HepG2 (cell line): ENCODE data around the gene TMEM150C. TPM values are rescaled to one million over a fixed set of nuclear protein-coding genes. Genes with fewer than 3 reads are reported as not detected.

Source experiments
- ATAC-seq: fragments of 200-7000 bp; cut with Tn5 transposase; 3 replicates; pipeline ENCODE4 v1.9.1; 2020; ENCODE audit warnings: mild to moderate bottlenecking, moderate library complexity
- BruUV-seq: library from RNA; stranded (reverse); fragments of 400-500 nt; replicated peaks from 2 replicates; lab custom pipeline; 2021; lab: Mats Ljungman, UMichigan
- CTCF ChIA-PET: fragments of 300-600 bp; formaldehyde crosslinking; extraction: SDS; loops from one replicate; lab custom pipeline; 2021; ENCODE audit warnings: low total read pairs, inconsistent platforms, low intra/inter-chr PET ratio; lab: Yijun Ruan, JAX
- POLR2A ChIA-PET: fragments of 350-600 bp; sonication (Branson Sonifier 250); formaldehyde crosslinking; loops from one replicate; lab custom pipeline; 2020; ENCODE audit warnings: antibody characterized with exemption, inconsistent platforms; lab: Yijun Ruan, JAX
- DNase-seq: peaks from one replicate; pipeline ENCODE4 v3.0.0-alpha.2; 2015; ENCODE audit warnings: low spot score
- FAIRE-seq: peaks from 3 replicates; lab custom pipeline; 2011; peaks lifted over from hg19 to GRCh38; lab: Jason Lieb, UNC
- H2AFZ ChIP-seq: one replicate; pipeline ENCODE4 v1.6.1; 2011; ENCODE audit warnings: low read length, inconsistent platforms
- H3K27ac ChIP-seq: fragments of 300-600 bp; 3 replicates; pipeline ENCODE4 v1.8.0; 2011; ENCODE audit warnings: mixed run types, mild to moderate bottlenecking, mixed read lengths, low read length, inconsistent platforms; ENCODE audit not compliant: insufficient read depth; ENCODE audit errors: extremely low read length
- H3K27me3 ChIP-seq, 2 experiments: fragments of 200-600 bp in 1 of 2; 2 replicates in 1 of 2; 3 replicates in 1 of 2; pipeline versions ENCODE4 v1.6.0 to v1.8.0; 2011; ENCODE audit warnings: low read length in 2 of 2, mild to moderate bottlenecking in 2 of 2, moderate library complexity in 2 of 2, inconsistent platforms in 1 of 2; ENCODE audit not compliant: insufficient read depth in 2 of 2, control insufficient read depth in 1 of 2
- H3K36me3 ChIP-seq, 2 experiments: fragments of 200-600 bp in 1 of 2; replicated peaks in 1 of 2; 2 replicates in 1 of 2; 3 replicates in 1 of 2; pipeline versions ENCODE4 v1.5.1 to v1.8.0; 2011; ENCODE audit warnings: low read length in 2 of 2, inconsistent platforms in 1 of 2; ENCODE audit not compliant: insufficient read depth in 2 of 2, control insufficient read depth in 1 of 2
- H3K4me1 ChIP-seq: 2 replicates; pipeline ENCODE4 v1.5.1; 2012; ENCODE audit warnings: low read length, inconsistent platforms; ENCODE audit not compliant: insufficient read depth
- H3K4me2 ChIP-seq: 2 replicates; pipeline ENCODE4 v1.6.0; 2011; ENCODE audit warnings: low read depth, low read length, inconsistent platforms
- H3K4me3 ChIP-seq, 3 experiments: fragments of 200-600 bp in 1 of 3; sonication (generic), shearing (Covaris generic) in 1 of 3; replicated peaks in 1 of 3; 2 replicates each; pipeline ENCODE4 v1.5.1; 2011 to 2016; ENCODE audit warnings: low read length in 3 of 3, inconsistent platforms in 2 of 3, low read depth in 2 of 3, mild to moderate bottlenecking in 2 of 3, control low read depth in 1 of 3, mixed read lengths in 1 of 3; ENCODE audit not compliant: insufficient read depth in 1 of 3
- H3K79me2 ChIP-seq: one replicate; pipeline ENCODE4 v1.6.1; 2011; ENCODE audit warnings: low read length, inconsistent platforms; ENCODE audit not compliant: insufficient read depth
- H3K9ac ChIP-seq: 2 replicates; pipeline ENCODE4 v1.6.0; 2011; ENCODE audit warnings: mild to moderate bottlenecking, low read depth, low read length, inconsistent platforms; ENCODE audit not compliant: insufficient read depth
- H3K9me3 ChIP-seq: 2 replicates; pipeline ENCODE4 v1.5.1; 2012; ENCODE audit warnings: mild to moderate bottlenecking, low read length
- H4K20me1 ChIP-seq: 2 replicates; pipeline ENCODE4 v1.6.0; 2011; ENCODE audit warnings: inconsistent platforms, mild to moderate bottlenecking, low read length, moderate library complexity; ENCODE audit not compliant: insufficient read depth
- ATM ChIP-seq: fragments of 450-650 bp; IDR thresholded peaks from 2 replicates; pipeline ENCODE4 v1.7.1; 2017; ENCODE audit warnings: mild to moderate bottlenecking, borderline replicate concordance
- CBX2 ChIP-seq, 2 experiments: fragments of 200-600 bp in 1 of 2; sonication (generic); formaldehyde crosslinking in 1 of 2; IDR thresholded peaks; 2 replicates each; pipeline versions ENCODE4 v1.7.0 to v1.8.1; 2018 to 2022; ENCODE audit warnings: low read depth in 2 of 2, low read length in 1 of 2, mild to moderate bottlenecking in 1 of 2, missing genetic modification reagents in 1 of 2
- FOXP1 ChIP-seq, 2 experiments: fragments of 450-650 bp in 1 of 2; IDR thresholded peaks; 2 replicates each; pipeline ENCODE4 v1.6.1; 2017 to 2018; ENCODE audit warnings: antibody characterized with exemption in 1 of 2
- MEIS2 ChIP-seq: sonication (generic); formaldehyde crosslinking; IDR thresholded peaks from 2 replicates; pipeline ENCODE4 v1.9.0; 2021; ENCODE audit warnings: mild to moderate bottlenecking, missing genetic modification reagents
- MXI1 ChIP-seq: IDR thresholded peaks from 3 replicates; pipeline ENCODE4 v1.6.1; 2012; ENCODE audit warnings: low read depth, low read length, inconsistent platforms, borderline replicate concordance
- NBN ChIP-seq: fragments of 450-650 bp; conservative IDR thresholded peaks from 2 replicates; pipeline ENCODE4 v1.6.1; 2017
- PHB2 ChIP-seq: fragments of 450-650 bp; IDR thresholded peaks from 2 replicates; pipeline ENCODE4 v1.6.1; 2018; ENCODE audit not compliant: partially characterized antibody
- RFXAP ChIP-seq: sonication (generic); formaldehyde crosslinking; IDR thresholded peaks from 2 replicates; pipeline ENCODE4 v1.4.0; 2020; ENCODE audit warnings: missing genetic modification reagents, borderline replicate concordance
- STAT5B ChIP-seq: sonication (generic); formaldehyde crosslinking; IDR thresholded peaks from 2 replicates; pipeline ENCODE4 v1.4.0; 2020; ENCODE audit warnings: missing genetic modification reagents
- TOPORS ChIP-seq: sonication (generic); formaldehyde crosslinking; IDR thresholded peaks from 2 replicates; pipeline ENCODE4 v1.8.0; 2023; ENCODE audit warnings: mild to moderate bottlenecking, missing genetic modification reagents
- ZBTB46 ChIP-seq: sonication (generic); formaldehyde crosslinking; IDR thresholded peaks from 2 replicates; pipeline ENCODE4 v1.4.0; 2020; ENCODE audit warnings: mild to moderate bottlenecking, missing genetic modification reagents, borderline replicate concordance
- ZFP36L2 ChIP-seq: sonication (generic); formaldehyde crosslinking; IDR thresholded peaks from 2 replicates; pipeline ENCODE4 v1.4.0; 2020; ENCODE audit warnings: missing genetic modification reagents
- ZNF224 ChIP-seq: sonication (generic); formaldehyde crosslinking; IDR thresholded peaks from 2 replicates; pipeline ENCODE4 v1.5.0; 2020; ENCODE audit warnings: mild to moderate bottlenecking, missing genetic modification reagents
- ZSCAN29 ChIP-seq: sonication (generic); formaldehyde crosslinking; conservative IDR thresholded peaks from 2 replicates; pipeline ENCODE4 v1.4.0; 2020; ENCODE audit warnings: mild to moderate bottlenecking, missing genetic modification reagents
- WGBS: methylation state at CpG from one replicate; pipeline ENCODE4 v1.1.6; 2017; ENCODE audit warnings: low lambda C conversion rate; 5-methylcytosine and 5-hydroxymethylcytosine counted together
- in situ Hi-C: cut with HindIII; loops from 2 replicates; pipeline ENCODE4 v1.10.0; 2017; ENCODE audit warnings: low pct_unique_long_range_greater_than_20kb; ENCODE audit not compliant: extremely low pct_ligation_motif_present
- intact Hi-C: fragments of 100-400 bp; cut with micrococcal nuclease; formaldehyde crosslinking; loops from one replicate; pipeline ENCODE4 v1.10.0; 2022; ENCODE audit not compliant: unreplicated experiment
- polyA plus RNA-seq, 8 experiments: library from polyadenylated mRNA; depleted of rRNA in 3 of 8; stranded (reverse) in 7 of 8; unstranded in 1 of 8; fragments of >200 nt; fragmentation: Illumina TruSeq in 4 of 8; extraction: Trizol in 4 of 8; gene quantifications; 2 replicates each; pipeline versions ENCODE4 v1.2.1 to v1.2.3, GENCODE V29; 2011 to 2016; ENCODE audit warnings: low read depth in 4 of 8, missing spikeins in 1 of 8, mixed read lengths in 1 of 8; ENCODE audit not compliant: insufficient read depth in 1 of 8
- total RNA-seq, 5 experiments: library from RNA; depleted of rRNA; stranded (reverse); fragments of >200 nt; fragmentation: Illumina TruSeq; extraction: Trizol; gene quantifications; 2 replicates each; pipeline ENCODE4 v1.2.3, GENCODE V29; 2016; ENCODE audit warnings: low read depth in 1 of 5

The TMEM150C gene
- total and polyA plus RNA-seq, 2 of the 13 experiments (the other 11 are each of a cell fraction or from before 2014, with no cell fraction given) = 0.33 to 0.42 TPM

GRCh38 chr4:82555276-82555675, 6.5 kb downstream of the TMEM150C start:
- H3K9me3 ChIP-seq = no peaks in the 10 kb centered on the region
- FAIRE-seq (no peak), ATAC-seq (0 out of 3 replicates have a peak, but pooled peaks have one; percentile 48), DNase-seq (no peak)
- H3K9ac ChIP-seq = no peak overlapping the region
- no peaks in the 10 kb centered on the region for H4K20me1 ChIP-seq
- H3K79me2 ChIP-seq = no peaks in the 10 kb centered on the region
- no peak overlapping the region for H3K4me3 ChIP-seq
- in situ Hi-C loops = no loop called here
- no peak overlapping the region for H2AFZ ChIP-seq
- TF ChIP-seq NBN (no peak), ATM (no peak), ZNF224 (CRISPR knock-in tag) (no peak), MEIS2 (CRISPR knock-in tag) (no peak), TOPORS (CRISPR knock-in tag) (no peak), RFXAP (CRISPR knock-in tag) (no peak), MXI1 (no peak), PHB2 (no peak), CBX2 (IDR thresholded peaks at IDR 0.05; ENCODE audit: low read depth, low read length) (no peak), CBX2 (CRISPR knock-in tag; IDR thresholded peaks at IDR 0.05; ENCODE audit: low read depth) (no peak)
- H3K4me2 ChIP-seq = no peak overlapping the region
- 0 out of 2 replicates have a peak, but pooled peaks cover 5% of the 10 kb centered on the region for H3K4me1 ChIP-seq
- WGBS = 71% methylated on average over 3 of the region's 3 CpGs
- ChIA-PET CTCF (no interaction called here), POLR2A (no interaction called here)
- BruUV-seq = no TSS peak
- intact Hi-C loops = no loop called here
- no peak overlapping the region for H3K27ac ChIP-seq
- H3K36me3 ChIP-seq = no peaks in the 10 kb centered on the region
- peaks cover 0 to 9% of the 10 kb centered on the region in 2 experiments; a peak in 2 of 5 replicates for H3K27me3 ChIP-seq

GRCh38 chr4:82553020-82553419, 8.8 kb downstream of the TMEM150C start:
- no TSS peak for BruUV-seq
- H3K9ac ChIP-seq = no peak overlapping the region
- no peak overlapping the region for H3K4me3 ChIP-seq
- no peaks in the 10 kb centered on the region for H3K27me3 ChIP-seq
- no peaks in the 10 kb centered on the region for H3K36me3 ChIP-seq
- no peak overlapping the region for H2AFZ ChIP-seq
- no peaks in the 10 kb centered on the region for H3K9me3 ChIP-seq
- intact Hi-C loops = no loop called here
- H3K79me2 ChIP-seq = no peaks in the 10 kb centered on the region
- CTCF ChIA-PET = no interaction called here
- 6% methylated on average over 3 of the region's 3 CpGs for WGBS
- no peak for TF ChIP-seq STAT5B
- TF ChIP-seq FOXP1 (IDR thresholded peaks at IDR 0.05) = no peak
- peak; percentile 39; the same call in 1 of the 2 replicates for TF ChIP-seq FOXP1 (CRISPR knock-in tag; IDR thresholded peaks at IDR 0.05)
- TF ChIP-seq ZSCAN29 (CRISPR knock-in tag) = no peak
- TF ChIP-seq ZBTB46 = no peak
- TF ChIP-seq ZFP36L2 (CRISPR knock-in tag) = no peak
- no peaks in the 10 kb centered on the region for H4K20me1 ChIP-seq
- no peak overlapping the region for H3K27ac ChIP-seq
- ATAC-seq = no peak
- FAIRE-seq = no peak
- in situ Hi-C loops = no loop called here
- 0 out of 2 replicates have a peak, but pooled peaks cover 5% of the 10 kb centered on the region for H3K4me1 ChIP-seq
- H3K4me2 ChIP-seq = no peak overlapping the region
- DNase-seq = no peak
- POLR2A ChIA-PET = no interaction called here
